Measurements from ENCODE around the gene RNF31.

- TF ChIP-seq MXI1 (IDR thresholded peaks at IDR 0.05; ENCODE audit: low read depth, low read length), result no peak
- no peak for TF ChIP-seq CTCF (IDR thresholded peaks at IDR 0.05)
- no peak for TF ChIP-seq USF2 (IDR thresholded peaks at IDR 0.05; ENCODE audit: borderline replicate concordance, low read depth, low read length)
- no peak for TF ChIP-seq EP300 (IDR thresholded peaks at IDR 0.05; ENCODE audit: borderline replicate concordance in 1 of 2, low read depth in 1 of 2, low read length in 1 of 2)
Observed at GRCh38 chr14:24155100-24155499, 7.8 kb downstream of the RNF31 start.

Data from SK-N-SH (cell line).